H1 (cell line): Measurements from ENCODE around the gene USP43. TPM values are rescaled to one million over a fixed set of nuclear protein-coding genes. Genes with fewer than 3 reads are reported as not detected.
"Not testable (repeated sequence)": the region's sequence is repeated elsewhere in the genome, so short reads cannot be mapped to it uniquely, and the experiment has no call there.

Source experiments
- CTCF ChIA-PET: fragments of 300-600 bp; sonication (Branson Sonifier 250); formaldehyde crosslinking; loops from one replicate; lab custom pipeline; 2021; ENCODE audit not compliant: partially characterized antibody; lab: Charles Lee
- POLR2A ChIA-PET: fragments of 300-600 bp; sonication (Branson Sonifier 250); formaldehyde crosslinking; loops from one replicate; lab custom pipeline; 2021; ENCODE audit warnings: inconsistent platforms; ENCODE audit not compliant: partially characterized antibody; lab: Charles Lee
- DNase-seq, 2 experiments: peaks; one replicate each; pipeline versions ENCODE4 v3.0.0 to v3.0.0-alpha.2; 2010 to 2022; ENCODE audit warnings: low spot score in 2 of 2, low read depth in 1 of 2, mixed read lengths in 1 of 2
- FAIRE-seq: peaks from 2 replicates; lab custom pipeline; 2011; peaks lifted over from hg19 to GRCh38; lab: Jason Lieb, UNC
- H2AFZ ChIP-seq: 2 replicates; pipeline ENCODE4 v1.8.1; 2012; ENCODE audit warnings: low read length, inconsistent platforms
- H2AK5ac ChIP-seq: 2 replicates; pipeline ENCODE4 v1.6.1; 2013; ENCODE audit warnings: low read depth, low read length
- H2BK120ac ChIP-seq: replicated peaks from 2 replicates; pipeline ENCODE3; 2013; ENCODE audit warnings: low read depth, low read length, inconsistent platforms
- H2BK12ac ChIP-seq: 2 replicates; pipeline ENCODE4 v1.6.1; 2013; ENCODE audit warnings: low read depth, low read length
- H2BK15ac ChIP-seq: 2 replicates; pipeline ENCODE4 v1.6.1; 2013; ENCODE audit warnings: low read length
- H2BK20ac ChIP-seq: 2 replicates; pipeline ENCODE4 v1.6.1; 2013; ENCODE audit warnings: low read length
- H2BK5ac ChIP-seq: 2 replicates; pipeline ENCODE4 v1.6.1; 2013; ENCODE audit warnings: low read depth, low read length
- H3K14ac ChIP-seq: 2 replicates; pipeline ENCODE4 v1.6.1; 2013; ENCODE audit warnings: inconsistent platforms; ENCODE audit not compliant: insufficient read length
- H3K18ac ChIP-seq: 2 replicates; pipeline ENCODE4 v1.6.1; 2013; ENCODE audit warnings: low read length; ENCODE audit errors: extremely low read depth
- H3K23ac ChIP-seq: 2 replicates; pipeline ENCODE4 v1.6.1; 2013; ENCODE audit warnings: inconsistent platforms; ENCODE audit not compliant: insufficient read length
- H3K23me2 ChIP-seq: 2 replicates; pipeline ENCODE4 v1.6.1; 2013; ENCODE audit warnings: low read depth, low read length
- H3K27ac ChIP-seq: 2 replicates; pipeline ENCODE4 v1.6.1; 2011; ENCODE audit warnings: low read depth, low read length, inconsistent platforms
- H3K27me3 ChIP-seq, 4 experiments: replicated peaks in 1 of 4; 1 replicate in 1 of 4; 2 replicates in 3 of 4; pipeline versions ENCODE4 v1.6.1 to v1.8.1; 2011 to 2013; ENCODE audit warnings: low read length in 3 of 4, mild to moderate bottlenecking in 3 of 4, inconsistent platforms in 2 of 4, mixed read lengths in 2 of 4, moderate library complexity in 1 of 4; ENCODE audit not compliant: control insufficient read depth in 3 of 4, insufficient read depth in 3 of 4; ENCODE audit errors: extremely low read depth in 1 of 4
- H3K36me3 ChIP-seq, 4 experiments: 2 replicates each; pipeline versions ENCODE4 v1.6.1 to v1.8.1; 2011 to 2013; ENCODE audit warnings: mild to moderate bottlenecking in 4 of 4, low read length in 3 of 4, moderate library complexity in 2 of 4, control low read depth in 1 of 4, inconsistent platforms in 1 of 4; ENCODE audit not compliant: insufficient read depth in 4 of 4, control insufficient read depth in 2 of 4
- H3K4ac ChIP-seq: replicated peaks from 2 replicates; pipeline ENCODE3; 2013; ENCODE audit warnings: low read length, low read depth, mixed read lengths, inconsistent platforms; ENCODE audit not compliant: insufficient read length
- H3K4me1 ChIP-seq, 4 experiments: replicated peaks in 1 of 4; 1 replicate in 1 of 4; 2 replicates in 3 of 4; pipeline versions ENCODE4 v1.6.1 to v1.8.1; 2011 to 2013; ENCODE audit warnings: low read length in 3 of 4, inconsistent platforms in 2 of 4, mixed read lengths in 1 of 4; ENCODE audit not compliant: insufficient read depth in 4 of 4, control insufficient read depth in 3 of 4
- H3K4me2 ChIP-seq, 2 experiments: 2 replicates each; pipeline versions ENCODE4 v1.6.1 to v1.8.1; 2011 to 2013; ENCODE audit warnings: low read depth in 2 of 2, low read length in 2 of 2, control low read depth in 1 of 2, inconsistent platforms in 1 of 2, mild to moderate bottlenecking in 1 of 2; ENCODE audit not compliant: insufficient read depth in 1 of 2
- H3K4me3 ChIP-seq, 4 experiments: fragments of 200-600, 300-600 bp in 1 of 4; sonication (generic), shearing (Covaris generic), sonication (Bioruptor Twin) in 1 of 4; 2 replicates each; pipeline versions ENCODE4 v1.5.1 to v1.8.1; 2011 to 2016; ENCODE audit warnings: low read length in 4 of 4, low read depth in 3 of 4, control low read depth in 2 of 4, inconsistent platforms in 2 of 4, mild to moderate bottlenecking in 2 of 4, mixed read lengths in 1 of 4, moderate library complexity in 1 of 4; ENCODE audit not compliant: insufficient read depth in 2 of 4; ENCODE audit errors: extremely low read depth in 1 of 4
- H3K56ac ChIP-seq: replicated peaks from 2 replicates; pipeline ENCODE3; 2013; ENCODE audit warnings: low read depth, mild to moderate bottlenecking, mixed read lengths, low read length, inconsistent platforms; ENCODE audit not compliant: insufficient read length
- H3K79me1 ChIP-seq: 2 replicates; pipeline ENCODE4 v1.6.1; 2013; ENCODE audit warnings: low read depth, low read length, control low read depth
- H3K79me2 ChIP-seq, 2 experiments: 2 replicates each; pipeline versions ENCODE4 v1.6.1 to v1.8.1; 2012 to 2013; ENCODE audit warnings: low read length in 2 of 2, mild to moderate bottlenecking in 2 of 2, inconsistent platforms in 1 of 2; ENCODE audit not compliant: insufficient read depth in 2 of 2, control insufficient read depth in 1 of 2
- H3K9ac ChIP-seq, 4 experiments: replicated peaks in 1 of 4; 1 replicate in 1 of 4; 2 replicates in 3 of 4; pipeline versions ENCODE4 v1.6.1 to v1.8.1; 2011 to 2013; ENCODE audit warnings: low read depth in 3 of 4, low read length in 3 of 4, control low read depth in 2 of 4, mild to moderate bottlenecking in 2 of 4, moderate library complexity in 2 of 4, inconsistent platforms in 1 of 4; ENCODE audit errors: extremely low read depth in 1 of 4
- H3K9me3 ChIP-seq, 2 experiments: 2 replicates each; pipeline versions ENCODE4 v1.6.1 to v1.8.1; 2012 to 2013; ENCODE audit warnings: mild to moderate bottlenecking in 2 of 2, moderate library complexity in 2 of 2, control low read depth in 1 of 2, inconsistent platforms in 1 of 2, low read depth in 1 of 2, low read length in 1 of 2, mixed read lengths in 1 of 2; ENCODE audit not compliant: insufficient read depth in 2 of 2
- H4K20me1 ChIP-seq, 2 experiments: replicated peaks in 1 of 2; 2 replicates each; pipeline versions ENCODE3 to v1.8.1; 2011 to 2013; ENCODE audit warnings: inconsistent platforms in 2 of 2, low read length in 2 of 2, mild to moderate bottlenecking in 1 of 2; ENCODE audit not compliant: insufficient read depth in 2 of 2, control insufficient read depth in 1 of 2
- H4K5ac ChIP-seq: 2 replicates; pipeline ENCODE4 v1.6.1; 2013; ENCODE audit warnings: low read length, low read depth, mixed read lengths, inconsistent platforms; ENCODE audit not compliant: insufficient read length
- H4K8ac ChIP-seq: 2 replicates; pipeline ENCODE4 v1.8.0; 2013; ENCODE audit warnings: mild to moderate bottlenecking, moderate library complexity, low read length, inconsistent platforms; ENCODE audit not compliant: insufficient read depth; ENCODE audit errors: extremely low read depth
- H4K91ac ChIP-seq: replicated peaks from 2 replicates; pipeline ENCODE3; 2013; ENCODE audit warnings: low read length, mixed read lengths, inconsistent platforms; ENCODE audit not compliant: insufficient read length
- KDM1A ChIP-seq: fragments of 200-600, 300-600 bp; sonication (generic); IDR thresholded peaks from 2 replicates; pipeline ENCODE4 v1.7.1; 2016; ENCODE audit warnings: mild to moderate bottlenecking, low read length, borderline replicate concordance
- RBBP5 ChIP-seq: IDR thresholded peaks from 2 replicates; pipeline ENCODE4 v1.7.1; 2012; ENCODE audit warnings: low read depth, mild to moderate bottlenecking, inconsistent platforms, low read length, moderate library complexity, borderline replicate concordance
- RNF2 ChIP-seq: fragments of 200-900, 300-1000 bp; sonication (generic); IDR thresholded peaks from 2 replicates; pipeline ENCODE4 v1.7.1; 2016; ENCODE audit warnings: borderline replicate concordance, low read depth, mild to moderate bottlenecking, antibody characterized with exemption, low read length; ENCODE audit not compliant: poor library complexity, severe bottlenecking; ENCODE audit errors: missing control alignments
- SP4 ChIP-seq: IDR thresholded peaks from 2 replicates; pipeline ENCODE4 v1.6.1; 2012; ENCODE audit warnings: low read length, inconsistent platforms
- WGBS, 2 experiments: shearing (Covaris generic) in 1 of 2; methylation state at CpG; one replicate each; pipeline versions ENCODE4 v1.1.6 to v1.1.7; 2013 to 2015; ENCODE audit warnings: low lambda C conversion rate in 2 of 2, mixed read lengths in 2 of 2, inconsistent platforms in 1 of 2, low coverage in 1 of 2, missing lambda C conversion rate in 1 of 2; ENCODE audit not compliant: insufficient replicate concordance in 2 of 2, insufficient coverage in 1 of 2, insufficient read length in 1 of 2; ENCODE audit errors: extremely low coverage in 1 of 2, missing lambda C conversion rate in 1 of 2; 5-methylcytosine and 5-hydroxymethylcytosine counted together
- polyA plus RNA-seq, 7 experiments: library from polyadenylated mRNA; depleted of rRNA in 3 of 7; stranded (reverse) in 5 of 7; unstranded in 2 of 7; fragments of >200 nt in 5 of 7; fragments of 200-250 nt in 2 of 7; gene quantifications; 1 replicate in 5 of 7; 2 replicates in 1 of 7; 4 replicates in 1 of 7; pipeline versions ENCODE4 v1.2.1 to v1.2.3, GENCODE V29; 2011 to 2013; ENCODE audit warnings: missing spikeins in 2 of 7, mixed read lengths in 2 of 7
- total RNA-seq: library from RNA; stranded (reverse); fragmentation: NEBNext Ultra II Directional; extraction: Animal tissue kit (Norgen Biotek cat#: 25700); gene quantifications from 2 replicates; pipeline ENCODE4 v1.2.1, GENCODE V29; 2021

USP43 gene
- total and polyA plus RNA-seq, 2 of the 8 experiments (the other 6 are each of a cell fraction or from before 2014, with no cell fraction given): 3.0 to 7.2 TPM

DNA sequence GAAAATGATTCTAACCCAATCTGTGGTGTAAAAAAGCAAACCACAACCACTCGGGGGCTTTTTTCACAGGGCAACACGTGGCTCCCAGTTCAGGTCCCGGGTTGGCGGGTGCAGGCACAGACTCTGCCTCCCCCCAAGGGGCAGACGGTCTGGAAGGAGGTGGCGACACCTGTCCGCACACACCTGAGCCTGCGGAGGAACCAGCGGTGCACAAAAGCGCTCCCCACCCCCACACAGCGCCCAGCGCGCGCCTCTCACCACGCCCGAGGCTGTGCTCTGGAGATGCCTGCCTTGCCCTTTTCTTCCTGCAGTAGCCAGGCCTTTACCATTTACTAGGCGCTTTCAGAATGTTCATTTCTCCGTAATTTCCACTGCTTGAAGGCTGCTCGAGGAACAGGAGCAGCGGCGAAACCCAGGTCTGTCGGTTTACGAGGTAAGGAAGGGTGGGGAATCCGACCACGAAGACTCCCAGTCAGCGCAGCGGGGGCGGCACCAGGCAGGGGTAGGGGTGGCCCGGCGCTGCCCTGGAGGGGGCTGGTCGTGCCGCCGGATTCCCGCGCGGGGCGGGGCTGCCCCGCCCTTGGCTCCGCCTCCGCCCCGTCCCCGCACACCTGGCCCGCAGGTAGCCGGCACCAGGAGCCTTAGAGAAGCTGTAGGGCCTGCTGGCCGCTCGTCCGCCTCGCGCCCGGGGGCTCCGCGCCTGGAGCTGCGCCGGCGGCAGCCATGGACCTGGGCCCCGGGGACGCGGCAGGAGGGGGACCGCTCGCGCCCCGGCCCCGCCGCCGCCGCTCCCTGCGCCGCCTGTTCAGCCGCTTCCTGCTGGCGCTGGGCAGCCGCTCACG, at the start of gene USP43 (continued):
- no peak for TF ChIP-seq RNF2
- TF ChIP-seq SP4: 0 out of 2 replicates have a peak, but pooled peaks have one; percentile 24
- 0 out of 2 replicates have a peak, but pooled peaks have one; percentile 67 for TF ChIP-seq RBBP5
- TF ChIP-seq KDM1A: no peak

DNA sequence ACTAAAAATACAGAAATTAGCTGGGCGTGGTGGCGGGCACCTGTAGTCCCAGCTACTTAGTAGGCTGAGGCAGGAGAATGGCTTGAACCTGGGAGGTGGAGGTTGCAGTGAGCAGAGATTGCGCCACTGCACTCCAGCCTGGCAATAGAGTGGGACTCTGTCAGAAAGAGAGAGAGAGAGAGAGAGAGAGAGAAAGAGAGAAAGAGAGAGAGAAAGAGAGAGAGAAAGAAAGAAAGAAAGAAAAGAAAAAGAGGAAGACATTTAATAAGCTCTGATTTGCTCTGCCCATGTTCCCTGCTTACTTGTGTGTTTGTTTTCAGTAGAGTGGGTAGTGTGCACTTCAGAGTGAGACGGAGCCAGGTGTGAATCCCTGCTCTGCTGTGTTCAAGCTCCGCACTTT, 47.7 kb upstream of the USP43 start:
- H2BK120ac ChIP-seq, H3K14ac ChIP-seq, H2BK5ac ChIP-seq, H3K79me1 ChIP-seq, H4K8ac ChIP-seq, H4K20me1 ChIP-seq, H3K9ac ChIP-seq, H3K36me3 ChIP-seq, H3K79me2 ChIP-seq, H2AFZ ChIP-seq, H3K4ac ChIP-seq, H2BK20ac ChIP-seq, H3K4me2 ChIP-seq, H3K23me2 ChIP-seq, H2BK15ac ChIP-seq, H3K56ac ChIP-seq, H4K91ac ChIP-seq, H3K4me3 ChIP-seq, H3K4me1 ChIP-seq, H2AK5ac ChIP-seq, POLR2A ChIA-PET, H3K23ac ChIP-seq, H2BK12ac ChIP-seq, H3K27ac ChIP-seq, H3K9me3 ChIP-seq, DNase-seq, H3K27me3 ChIP-seq, H4K5ac ChIP-seq, H3K18ac ChIP-seq, FAIRE-seq: not testable (repeated sequence)
- CTCF ChIA-PET: interaction anchor here (0.9 kb wide), 1 partner anchor 20 kb away, joined by 3 read pairs; no protein-coding TSS in a partner anchor
- 85% methylated on average over 4 of the region's 5 CpGs; no CpG with 5 or more reads in 1 of the 2 experiments for WGBS, 2 experiments
